Neuronal stem cell (in vitro differentiated cells): Measurements from ENCODE around the gene ACSL6.
A peak's percentile ranks its signal among the peaks of the same experiment; 100 is the strongest.

Experiments
- DNase-seq: peaks from one replicate; pipeline ENCODE4 v3.0.0-alpha.2; 2013; ENCODE audit warnings: low spot score
- H2AFZ ChIP-seq: one replicate; pipeline ENCODE4 v1.6.1; 2013; ENCODE audit warnings: mild to moderate bottlenecking, low read length, inconsistent platforms
- H2AK5ac ChIP-seq: 2 replicates; pipeline ENCODE4 v1.6.1; 2013; ENCODE audit warnings: low read depth, mild to moderate bottlenecking, inconsistent platforms, low read length, moderate library complexity, mixed read lengths
- H2BK120ac ChIP-seq: 2 replicates; pipeline ENCODE4 v1.6.1; 2013; ENCODE audit warnings: low read depth, mild to moderate bottlenecking, inconsistent platforms, low read length, moderate library complexity, mixed read lengths
- H2BK12ac ChIP-seq: one replicate; pipeline ENCODE4 v1.6.1; 2013; ENCODE audit warnings: low read length, inconsistent platforms
- H2BK15ac ChIP-seq: 2 replicates; pipeline ENCODE4 v1.6.1; 2013; ENCODE audit warnings: mild to moderate bottlenecking, low read length, inconsistent platforms, mixed read lengths
- H2BK5ac ChIP-seq: one replicate; pipeline ENCODE4 v1.6.1; 2013; ENCODE audit warnings: inconsistent platforms, mild to moderate bottlenecking, low read length, moderate library complexity
- H3K14ac ChIP-seq: one replicate; pipeline ENCODE4 v1.6.1; 2013; ENCODE audit warnings: low read length, inconsistent platforms
- H3K18ac ChIP-seq: 2 replicates; pipeline ENCODE4 v1.6.1; 2013; ENCODE audit warnings: low read length, inconsistent platforms
- H3K23ac ChIP-seq: 2 replicates; pipeline ENCODE4 v1.6.1; 2013; ENCODE audit warnings: low read depth, mild to moderate bottlenecking, mixed read lengths, low read length, inconsistent platforms; ENCODE audit not compliant: poor library complexity
- H3K27ac ChIP-seq: replicated peaks from 3 replicates; pipeline ENCODE4 v1.5.1; 2013; ENCODE audit warnings: low read length, inconsistent platforms
- H3K27me3 ChIP-seq, 3 experiments: 2 replicates each; pipeline ENCODE4 v1.6.1; 2013; ENCODE audit warnings: low read length in 3 of 3, mild to moderate bottlenecking in 2 of 3, inconsistent platforms in 1 of 3, low read depth in 1 of 3, mixed read lengths in 1 of 3, moderate library complexity in 1 of 3; ENCODE audit not compliant: control insufficient read depth in 3 of 3, insufficient read depth in 3 of 3
- H3K36me3 ChIP-seq, 2 donors: replicated peaks in 1 of 2; 2 replicates each; pipeline ENCODE4 v1.6.1; 2013; ENCODE audit warnings: low read length in 2 of 2; ENCODE audit not compliant: control insufficient read depth in 2 of 2, insufficient read depth in 2 of 2
- H3K4ac ChIP-seq: 2 replicates; pipeline ENCODE4 v1.6.1; 2013; ENCODE audit warnings: inconsistent platforms, mild to moderate bottlenecking, low read length, moderate library complexity
- H3K4me1 ChIP-seq, 2 donors: 1 replicate in 1 of 2; 2 replicates in 1 of 2; pipeline ENCODE4 v1.6.1; 2013; ENCODE audit warnings: low read length in 2 of 2, low read depth in 1 of 2; ENCODE audit not compliant: control insufficient read depth in 2 of 2, insufficient read depth in 1 of 2
- H3K4me2 ChIP-seq: one replicate; pipeline ENCODE4 v1.6.1; 2013; ENCODE audit warnings: mild to moderate bottlenecking, low read length, inconsistent platforms; ENCODE audit not compliant: insufficient read depth, poor library complexity, severe bottlenecking
- H3K4me3 ChIP-seq, 2 donors: 2 replicates each; pipeline ENCODE4 v1.5.1; 2013; ENCODE audit warnings: low read length in 2 of 2, mild to moderate bottlenecking in 2 of 2, inconsistent platforms in 1 of 2, moderate library complexity in 1 of 2
- H3K79me1 ChIP-seq: one replicate; pipeline ENCODE4 v1.6.1; 2013; ENCODE audit warnings: low read depth, mild to moderate bottlenecking, inconsistent platforms, low read length, moderate library complexity
- H3K9ac ChIP-seq: one replicate; pipeline ENCODE4 v1.6.1; 2013; ENCODE audit warnings: mild to moderate bottlenecking, low read depth, low read length, inconsistent platforms; ENCODE audit not compliant: poor library complexity
- H3K9me3 ChIP-seq, 2 donors: replicated peaks in 1 of 2; 2 replicates each; pipeline versions ENCODE3 to v1.6.1; 2013; ENCODE audit warnings: low read length in 2 of 2, mild to moderate bottlenecking in 2 of 2, inconsistent platforms in 1 of 2, low read depth in 1 of 2, mixed read lengths in 1 of 2, moderate library complexity in 1 of 2; ENCODE audit not compliant: control insufficient read depth in 2 of 2, insufficient read depth in 1 of 2
- H4K8ac ChIP-seq: one replicate; pipeline ENCODE4 v1.6.1; 2013; ENCODE audit warnings: low read depth, mild to moderate bottlenecking, inconsistent platforms, low read length, moderate library complexity
- H4K91ac ChIP-seq: one replicate; pipeline ENCODE4 v1.6.1; 2013; ENCODE audit warnings: low read length, low read depth, mild to moderate bottlenecking, inconsistent platforms; ENCODE audit not compliant: poor library complexity
- WGBS, 2 donors: extraction: QIAGEN DNeasy Blood & Tissue Kit; methylation state at CpG; one replicate each; pipeline ENCODE4 v1.1.7; 2013; ENCODE audit warnings: missing lambda C conversion rate in 2 of 2, mixed read lengths in 1 of 2; ENCODE audit not compliant: insufficient read length in 2 of 2, insufficient replicate concordance in 1 of 2; ENCODE audit errors: extremely low coverage in 2 of 2; 5-methylcytosine and 5-hydroxymethylcytosine counted together

ACSL6 gene

DNA sequence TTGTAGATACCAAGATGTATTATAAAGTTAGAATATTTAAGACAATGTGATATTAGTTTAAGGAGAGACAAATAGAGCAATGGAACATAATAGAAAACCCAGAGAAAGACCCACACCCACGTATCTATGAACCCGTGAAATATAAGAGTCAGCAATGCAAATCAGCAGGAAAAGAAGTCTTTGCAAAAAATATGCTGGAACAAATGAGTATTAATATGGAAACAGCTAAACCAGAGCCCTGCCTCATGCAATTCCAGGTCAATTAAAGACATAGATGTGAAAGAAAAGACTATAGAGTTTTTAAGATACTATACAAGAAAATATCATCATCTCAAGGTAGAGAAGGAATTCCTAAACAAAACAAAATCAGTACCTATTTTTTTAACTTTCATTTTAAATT lies 25.9 kb upstream of the ACSL6 start:
- Histone ChIP-seq H3K4me2 (no peak overlapping the region), H2BK5ac (no peak overlapping the region), H3K23ac (no peak overlapping the region), H4K8ac (no peak overlapping the region), H3K18ac (no peak overlapping the region), H3K14ac (no peak overlapping the region), H4K91ac (no peak overlapping the region), H3K4me3 (no peak overlapping the region), H3K4ac (no peak overlapping the region), H3K27ac (no peak overlapping the region), H3K9ac (no peak overlapping the region), H3K79me1 (no peaks in the 10 kb centered on the region), H2AFZ (no peak overlapping the region), H3K36me3 (no peaks in the 10 kb centered on the region), H2BK120ac (no peak overlapping the region), H3K27me3 (no peaks in the 10 kb centered on the region), H3K4me1 (no peaks in the 10 kb centered on the region), H2AK5ac (no peak overlapping the region), H2BK12ac (no peak overlapping the region), H2BK15ac (no peak overlapping the region), H3K9me3 (no peaks in the 10 kb centered on the region)
- no CpG with 5 or more reads among the region's 2 CpGs for WGBS, 2 donors
- no peak for DNase-seq

DNA sequence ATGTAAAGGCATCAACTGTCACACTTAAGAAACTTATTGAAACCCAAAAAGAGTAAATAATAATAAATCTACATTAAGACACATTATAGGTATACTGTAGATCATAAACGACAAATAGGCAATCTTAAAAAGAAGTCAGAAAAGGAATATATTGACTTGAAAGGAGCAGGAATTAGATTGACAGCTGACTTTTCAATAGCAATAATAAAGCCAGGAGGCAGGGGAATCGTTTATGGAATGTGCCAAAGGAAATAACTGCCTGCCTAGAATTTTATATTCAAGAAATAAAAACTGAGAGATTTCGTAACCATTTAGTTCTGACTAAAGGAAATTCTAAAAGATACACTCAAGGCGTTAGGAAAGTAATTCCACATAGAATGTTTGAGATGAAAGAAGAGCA lies 21.7 kb upstream of the ACSL6 start:
- no peak overlapping the region for H2BK5ac ChIP-seq
- H2BK120ac ChIP-seq = no peak overlapping the region
- no peak overlapping the region for H2AK5ac ChIP-seq
- H3K27me3 ChIP-seq = no peaks in the 10 kb centered on the region
- H2BK12ac ChIP-seq = no peak overlapping the region
- H3K36me3 ChIP-seq = no peaks in the 10 kb centered on the region
- H4K8ac ChIP-seq = no peak overlapping the region
- H3K27ac ChIP-seq = no peak overlapping the region
- DNase-seq = no peak
- no peak overlapping the region for H4K91ac ChIP-seq
- H3K9me3 ChIP-seq = no peaks in the 10 kb centered on the region
- no peak overlapping the region for H3K23ac ChIP-seq
- no peaks in the 10 kb centered on the region for H3K79me1 ChIP-seq
- H3K4me2 ChIP-seq = no peak overlapping the region
- no peak overlapping the region for H3K4me3 ChIP-seq
- no peak overlapping the region for H2BK15ac ChIP-seq
- WGBS, 2 donors = no CpG with 5 or more reads among the region's 4 CpGs
- no peak overlapping the region for H2AFZ ChIP-seq
- H3K4me1 ChIP-seq = no peaks in the 10 kb centered on the region
- H3K9ac ChIP-seq = no peak overlapping the region
- no peak overlapping the region for H3K4ac ChIP-seq
- H3K14ac ChIP-seq = no peak overlapping the region
- no peak overlapping the region for H3K18ac ChIP-seq

- H3K4ac ChIP-seq = no peak overlapping the region
- H4K91ac ChIP-seq = no peak overlapping the region
- no peak overlapping the region for H2BK120ac ChIP-seq
- H3K4me3 ChIP-seq = no peak overlapping the region
- H3K23ac ChIP-seq = no peak overlapping the region
- H4K8ac ChIP-seq = no peak overlapping the region
- DNase-seq = no peak
- no peak overlapping the region for H3K18ac ChIP-seq
- no peak overlapping the region for H2AK5ac ChIP-seq
- no peak overlapping the region for H3K14ac ChIP-seq
- no peaks in the 10 kb centered on the region for H3K27me3 ChIP-seq
- H3K4me2 ChIP-seq = no peak overlapping the region
- no peak overlapping the region for H2AFZ ChIP-seq
- no peak overlapping the region for H2BK12ac ChIP-seq
- H3K9ac ChIP-seq = no peak overlapping the region
- no peaks in the 10 kb centered on the region for H3K36me3 ChIP-seq
- H2BK5ac ChIP-seq = no peak overlapping the region
- H2BK15ac ChIP-seq = no peak overlapping the region
- no peaks in the 10 kb centered on the region for H3K4me1 ChIP-seq
- H3K9me3 ChIP-seq = no peaks in the 10 kb centered on the region
- H3K79me1 ChIP-seq = no peaks in the 10 kb centered on the region
- H3K27ac ChIP-seq = no peak overlapping the region
Measured at GRCh38 chr5:132032196-132032595, 20.7 kb upstream of the ACSL6 start.

GRCh38 chr5:132030610-132031009 lies 19.2 kb upstream of the ACSL6 start:
- Histone ChIP-seq H3K9ac (no peak overlapping the region), H3K9me3 (no peaks in the 10 kb centered on the region), H3K4ac (no peak overlapping the region), H3K4me1 (no peaks in the 10 kb centered on the region), H4K8ac (no peak overlapping the region), H3K36me3 (no peaks in the 10 kb centered on the region), H3K4me3 (peak overlapping the region in 1 of 2 donors; percentile 47), H2BK120ac (no peak overlapping the region), H3K27ac (no peak overlapping the region), H2BK12ac (no peak overlapping the region), H3K79me1 (no peaks in the 10 kb centered on the region), H3K18ac (no peak overlapping the region), H3K14ac (no peak overlapping the region), H2BK5ac (no peak overlapping the region), H3K4me2 (no peak overlapping the region), H2BK15ac (no peak overlapping the region), H3K27me3 (no peaks in the 10 kb centered on the region), H2AFZ (no peak overlapping the region), H2AK5ac (no peak overlapping the region), H3K23ac (no peak overlapping the region), H4K91ac (no peak overlapping the region)
- no peak for DNase-seq
- WGBS, 2 donors = no CpG with 5 or more reads among the region's 2 CpGs
